Measurements from ENCODE around the gene GRIN2D.
A peak's percentile ranks its signal among the peaks of the same experiment; 100 is the strongest.
"Not testable (repeated sequence)": the region's sequence is repeated elsewhere in the genome, so short reads cannot be mapped to it uniquely, and the experiment has no call there.

GRIN2D gene

DNA sequence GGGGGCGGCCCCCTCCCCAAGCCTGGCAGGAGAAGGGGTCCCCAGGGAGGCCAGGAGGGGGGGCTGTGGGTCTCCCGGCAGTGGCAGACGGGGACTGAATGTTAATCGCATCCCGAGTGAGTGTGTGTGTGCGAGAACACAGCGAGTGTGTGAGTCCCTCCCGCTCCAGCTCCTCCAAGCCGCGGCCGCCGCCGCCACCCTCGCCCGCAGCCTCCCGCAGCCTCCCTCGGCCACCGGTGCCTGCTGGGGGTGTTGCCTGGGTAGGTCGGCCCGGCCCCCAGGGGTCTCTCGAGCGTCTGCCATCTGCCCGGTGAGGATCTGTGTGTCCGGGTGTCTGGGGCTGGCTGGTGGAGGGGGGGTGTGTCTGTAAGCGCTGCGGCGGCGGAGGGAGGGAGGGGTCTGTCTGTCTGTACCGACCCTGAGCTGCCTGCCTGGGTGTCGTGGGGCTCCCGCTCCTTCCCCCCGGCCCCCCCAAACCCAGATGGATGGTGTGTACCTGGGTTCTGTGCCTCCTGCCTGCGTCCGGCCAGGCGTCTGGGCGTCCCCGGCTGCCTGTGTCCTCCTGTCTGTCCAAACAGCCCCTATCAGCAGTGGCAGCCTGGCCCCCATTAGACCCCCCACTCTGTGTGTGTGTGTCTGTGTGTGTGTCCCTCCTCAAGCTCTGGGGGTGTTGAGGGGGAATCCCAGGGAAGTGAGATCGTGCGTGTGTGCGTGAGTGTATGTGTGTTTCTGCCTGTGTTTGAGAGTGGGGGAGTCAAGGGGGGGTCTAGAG is at the start of gene GRIN2D:
Gene GRIN2D (plus strand): TSS at position 110 of the 772 bp plus-strand sequence. CDS start 4,725 bp downstream, outside the sequence.
- DNase-seq, result no peak

DNA sequence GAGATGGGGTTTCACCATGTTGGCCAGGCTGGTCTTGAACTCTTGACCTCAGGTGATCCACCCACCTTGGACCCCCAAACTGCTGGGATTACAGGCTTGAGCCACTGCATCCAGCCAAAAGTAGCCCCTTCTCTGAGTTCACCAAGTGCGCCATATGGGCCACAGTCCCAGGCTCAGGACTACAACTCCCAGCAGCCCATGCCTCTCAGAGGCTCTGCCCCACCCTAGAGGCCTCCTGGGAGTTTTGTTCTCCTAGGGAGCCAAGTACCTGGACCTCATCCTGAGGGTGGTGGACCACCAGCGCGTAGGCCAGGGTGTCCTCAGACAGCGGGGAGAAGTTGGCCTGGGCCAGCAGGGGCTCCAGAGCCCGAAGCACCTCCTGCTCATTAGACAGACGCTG is 48.6 kb upstream of the GRIN2D start:
- no peak for DNase-seq

DNA sequence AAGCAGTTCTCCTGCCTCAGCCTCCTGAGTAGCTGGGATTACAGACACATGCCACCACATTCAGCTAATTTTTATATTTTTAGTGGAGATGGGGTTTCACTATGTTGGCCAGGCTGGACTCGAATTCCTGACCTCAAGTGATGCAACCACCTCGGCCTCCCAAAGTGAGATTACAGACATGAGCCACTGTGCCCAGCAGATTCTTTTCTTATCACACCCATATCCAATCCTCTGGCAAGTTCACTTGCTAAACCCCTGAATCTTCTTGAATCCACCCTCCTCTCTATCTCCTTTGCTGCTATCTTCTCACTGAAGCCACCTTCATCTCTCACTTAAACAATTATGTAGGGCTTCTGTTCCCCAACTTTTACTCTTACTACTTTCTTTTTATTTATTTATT is 47.3 kb upstream of the GRIN2D start:
- DNase-seq, result no peak

DNA sequence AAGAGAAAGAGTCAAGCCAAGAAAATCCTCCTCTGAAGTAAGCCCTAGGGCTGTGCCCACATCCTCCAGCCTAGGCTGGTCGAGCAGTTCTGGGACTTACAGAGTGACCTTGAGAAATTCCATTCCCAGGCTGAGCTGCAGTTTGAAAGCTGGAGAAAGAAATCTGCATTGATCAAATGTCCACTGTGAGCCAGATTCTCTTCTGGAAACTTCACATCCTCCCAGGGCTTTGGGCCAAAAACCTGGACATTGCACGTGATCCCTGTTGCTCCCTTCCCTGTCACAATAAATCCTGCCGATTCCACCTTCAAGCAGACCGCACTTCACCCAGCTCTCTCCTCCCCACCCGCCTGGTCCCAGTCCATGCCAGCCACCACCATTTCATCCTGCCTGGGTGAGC is 45.4 kb upstream of the GRIN2D start:
- DNase-seq, result no peak

DNA sequence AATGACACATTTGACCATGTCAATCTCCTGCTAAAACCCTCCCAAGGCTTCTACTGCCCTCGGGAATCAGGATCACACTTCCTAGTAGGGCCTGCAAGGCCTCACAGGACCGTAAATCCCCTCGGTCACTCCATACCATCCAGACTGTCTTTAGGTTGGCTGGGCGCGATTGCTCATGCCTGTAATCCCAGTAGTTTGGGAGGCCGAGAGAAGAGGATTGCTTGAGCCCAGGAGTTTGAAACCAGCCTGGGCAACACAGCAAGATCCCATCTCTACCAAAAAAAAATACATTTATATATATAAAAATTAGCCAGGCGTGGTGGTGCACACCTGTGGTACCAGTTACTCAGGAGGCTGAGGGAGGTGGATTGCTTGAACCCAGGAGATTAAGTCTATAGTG is 44.7 kb upstream of the GRIN2D start:
- no peak for DNase-seq

DNA sequence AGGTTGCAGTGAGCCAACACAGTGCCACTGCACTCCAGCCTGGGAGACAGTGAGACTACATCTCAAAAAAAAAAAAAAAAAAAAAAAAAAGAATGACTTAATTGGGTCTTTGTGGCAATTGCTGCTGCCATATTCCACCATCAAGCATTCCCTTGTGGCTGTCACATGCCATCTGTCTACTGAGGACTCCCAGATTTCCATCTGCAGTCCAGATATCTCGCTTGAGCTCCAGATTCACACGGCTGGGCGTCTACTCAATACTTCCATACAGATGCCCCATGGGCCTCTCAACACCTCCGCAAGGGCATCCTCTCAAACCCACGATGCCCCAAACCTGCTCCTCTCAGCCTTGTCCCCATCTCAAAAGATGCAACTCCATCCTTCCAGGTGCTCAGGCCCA is 42.6 kb upstream of the GRIN2D start:
- DNase-seq, result no peak

DNA sequence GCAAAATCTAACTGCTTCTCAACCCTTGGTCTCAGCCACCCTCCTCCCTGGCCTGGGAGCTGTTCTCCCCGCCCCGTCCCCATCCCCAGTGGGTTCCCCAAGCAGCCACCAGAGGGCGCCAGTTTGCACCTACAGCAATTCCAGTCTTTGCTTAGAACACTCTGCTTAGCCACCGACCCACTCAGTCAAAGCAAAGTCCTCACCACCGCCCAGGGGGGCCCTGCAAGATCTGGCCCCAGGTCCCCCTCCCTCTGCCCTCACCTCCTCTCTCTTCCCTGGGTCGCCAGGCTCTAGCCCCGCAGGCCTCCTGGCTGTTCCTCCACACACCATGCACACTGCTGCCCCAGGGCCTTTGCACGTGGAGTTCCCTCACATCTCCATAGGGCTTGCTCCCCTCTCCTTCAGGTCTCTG is 42.1 kb upstream of the GRIN2D start:
- no peak for DNase-seq

DNA sequence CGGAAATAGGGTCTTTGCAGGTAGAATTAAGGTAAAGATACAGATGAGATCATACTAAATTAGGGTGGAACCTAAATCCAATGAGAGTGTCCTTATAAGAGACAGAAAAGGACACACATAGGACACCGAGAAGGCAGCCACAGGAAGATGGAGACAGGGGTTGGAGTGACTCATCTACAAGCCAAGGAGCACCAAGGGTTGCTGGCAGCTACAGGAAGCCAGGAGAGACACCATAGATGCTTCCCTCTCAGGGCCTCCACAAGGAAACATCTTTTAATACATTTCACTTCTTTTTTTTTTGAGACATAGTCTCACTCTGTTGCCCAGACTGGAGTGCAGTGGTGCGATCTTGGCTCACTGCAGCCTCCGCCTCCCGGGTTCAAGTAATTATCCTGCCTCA is 39.8 kb upstream of the GRIN2D start:
- DNase-seq, result no peak

DNA sequence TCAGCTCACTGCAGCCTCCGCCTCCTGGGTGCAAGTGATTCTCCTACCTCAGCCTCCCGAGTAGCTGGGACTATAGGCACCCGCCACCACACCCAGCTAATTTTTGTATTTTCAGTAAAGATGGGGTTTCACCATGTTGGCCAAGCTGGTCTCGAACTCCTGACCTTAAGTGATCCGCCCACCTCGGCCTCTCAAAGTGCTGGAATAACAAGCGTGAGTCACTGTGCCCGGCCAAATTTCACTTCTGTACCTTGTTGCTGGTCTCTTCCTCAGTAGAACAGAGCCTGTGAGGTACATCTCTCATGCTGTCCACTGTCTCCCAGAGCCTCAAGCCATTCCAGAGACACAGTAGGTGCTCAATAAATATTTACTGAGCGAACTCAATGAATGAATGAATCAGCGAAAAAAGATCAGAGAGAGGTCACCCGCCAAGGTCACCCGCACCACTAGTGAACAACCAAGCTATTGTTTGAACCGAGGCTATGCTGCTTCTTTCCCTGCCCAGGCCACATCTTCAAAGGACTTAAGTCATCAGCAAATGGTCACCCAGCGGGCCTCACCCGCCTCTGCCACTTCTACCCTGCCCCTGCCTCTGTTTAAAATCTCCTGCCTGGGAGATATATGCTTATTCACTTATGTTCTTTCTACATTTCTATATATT is 39.0 kb upstream of the GRIN2D start:
- no peak for DNase-seq

DNA sequence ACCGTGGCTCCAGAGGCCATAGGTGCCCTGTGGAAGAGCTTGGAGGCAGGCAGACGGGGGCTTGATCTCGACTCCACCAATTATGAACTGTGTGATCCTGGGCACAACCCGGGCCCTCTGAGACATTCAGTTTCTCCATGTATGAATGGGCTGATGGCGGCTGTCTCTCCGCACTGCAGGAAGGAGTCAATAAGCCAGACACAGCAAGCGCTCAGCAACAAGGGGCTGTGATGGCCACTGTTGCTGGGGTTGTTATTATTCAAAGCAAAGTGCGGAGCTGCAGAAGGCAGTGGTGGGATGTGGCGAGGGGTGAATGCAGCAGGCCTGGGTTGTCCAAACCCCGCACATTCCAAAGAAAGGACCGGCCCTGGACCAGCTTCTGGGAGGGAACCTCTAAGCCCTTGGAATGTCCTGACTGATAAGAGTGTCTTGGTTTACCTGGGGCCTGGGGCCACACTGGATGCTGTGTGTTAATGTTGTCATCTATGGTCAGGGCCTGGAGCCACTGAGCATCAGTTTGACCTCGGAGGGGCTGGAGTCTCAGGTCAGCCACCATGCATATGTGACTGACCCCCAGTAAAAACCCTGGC is 38.0 kb upstream of the GRIN2D start:
- DNase-seq, result no peak

DNA sequence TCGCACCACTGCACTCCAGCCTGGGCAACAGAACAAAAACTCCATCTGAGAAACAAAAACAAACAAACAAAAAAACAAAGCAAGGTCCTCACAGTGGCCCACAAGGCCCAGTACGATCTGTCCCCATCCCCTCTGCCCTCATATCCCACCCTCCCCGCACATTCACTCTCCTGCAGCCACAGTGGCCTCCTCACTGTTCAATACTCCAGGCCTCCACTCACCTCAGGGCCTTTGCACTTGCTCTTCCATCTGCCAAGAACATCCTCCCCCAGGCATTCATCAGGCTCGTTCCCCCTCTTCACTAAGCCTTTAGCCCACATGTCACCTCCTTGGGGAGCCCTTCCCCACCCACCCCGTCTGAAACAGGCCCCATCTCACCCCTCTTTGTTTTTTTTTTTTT is 34.3 kb upstream of the GRIN2D start:
- no peak for DNase-seq

DNA sequence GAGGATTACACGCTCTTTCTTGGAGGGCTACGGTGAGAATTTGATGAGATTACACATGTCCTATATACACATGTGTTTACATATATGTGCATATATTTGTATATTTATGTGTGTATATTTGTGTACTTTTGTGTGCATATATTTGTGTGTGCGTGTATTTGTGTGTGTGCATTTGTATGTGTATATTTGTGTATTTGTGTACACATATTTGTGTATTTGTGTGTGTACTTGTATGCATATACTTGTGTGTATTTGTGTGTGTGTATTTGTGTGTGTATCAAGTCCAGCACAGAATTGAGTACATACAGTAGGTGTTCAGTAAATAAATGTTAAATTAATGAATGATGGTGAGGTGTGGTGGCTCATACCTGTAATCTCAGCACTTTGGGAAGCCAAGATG is 31.6 kb upstream of the GRIN2D start:
- DNase-seq, result no peak

DNA sequence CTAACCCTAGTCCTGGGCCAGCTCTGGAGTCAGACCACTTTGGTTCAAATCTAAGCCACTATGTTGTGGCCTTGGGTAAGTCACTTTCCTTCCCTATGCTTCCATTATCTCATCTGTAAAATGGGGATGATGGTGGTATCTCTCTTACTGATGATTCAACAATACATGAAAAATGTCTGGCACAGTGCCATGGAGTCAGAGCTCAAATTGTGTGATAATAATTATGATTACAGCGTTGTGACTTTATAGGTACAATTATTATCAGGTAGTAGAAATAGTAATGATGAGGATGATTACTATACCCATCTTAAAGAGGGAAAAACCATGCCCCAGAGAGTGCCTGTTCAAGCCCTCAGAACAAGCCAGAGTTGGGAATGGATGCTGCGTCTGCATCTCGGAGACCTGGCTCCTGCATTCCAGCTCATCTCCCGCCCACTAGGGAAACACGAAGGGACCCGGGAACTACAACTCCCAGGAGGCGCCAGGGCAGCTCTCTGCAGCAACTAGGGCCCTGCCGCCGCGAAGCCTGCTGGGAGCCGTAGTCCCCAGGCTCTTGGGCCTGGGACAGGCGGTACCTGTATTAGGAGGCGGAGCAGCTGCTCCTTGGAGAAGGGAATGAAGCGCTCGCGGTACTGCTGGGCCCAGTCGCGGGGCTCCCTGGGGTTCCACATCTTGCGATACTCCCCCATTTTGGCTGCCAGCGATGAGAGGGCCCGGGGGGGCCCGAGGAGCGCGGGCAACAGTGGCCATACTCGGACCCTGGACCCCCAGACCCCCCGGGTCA is 30.6 kb upstream of the GRIN2D start:
- peak; percentile 96 for DNase-seq

DNA sequence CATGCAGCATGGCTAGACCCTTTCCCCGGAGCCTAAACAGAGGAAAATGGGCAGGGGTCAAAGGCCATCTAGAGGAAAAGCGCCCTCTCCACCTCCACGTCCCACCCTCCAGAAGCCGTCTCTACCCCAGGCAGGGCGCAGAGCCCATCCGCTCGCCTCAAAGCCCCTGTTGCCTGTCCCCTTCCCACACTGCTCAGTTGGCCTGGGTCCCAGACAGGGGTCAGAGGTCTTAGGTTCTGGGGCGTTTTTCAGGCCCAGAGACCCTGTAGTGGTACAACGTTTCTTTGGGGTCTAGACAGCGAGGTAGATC is 30.0 kb upstream of the GRIN2D start:
- DNase-seq, result no peak

DNA sequence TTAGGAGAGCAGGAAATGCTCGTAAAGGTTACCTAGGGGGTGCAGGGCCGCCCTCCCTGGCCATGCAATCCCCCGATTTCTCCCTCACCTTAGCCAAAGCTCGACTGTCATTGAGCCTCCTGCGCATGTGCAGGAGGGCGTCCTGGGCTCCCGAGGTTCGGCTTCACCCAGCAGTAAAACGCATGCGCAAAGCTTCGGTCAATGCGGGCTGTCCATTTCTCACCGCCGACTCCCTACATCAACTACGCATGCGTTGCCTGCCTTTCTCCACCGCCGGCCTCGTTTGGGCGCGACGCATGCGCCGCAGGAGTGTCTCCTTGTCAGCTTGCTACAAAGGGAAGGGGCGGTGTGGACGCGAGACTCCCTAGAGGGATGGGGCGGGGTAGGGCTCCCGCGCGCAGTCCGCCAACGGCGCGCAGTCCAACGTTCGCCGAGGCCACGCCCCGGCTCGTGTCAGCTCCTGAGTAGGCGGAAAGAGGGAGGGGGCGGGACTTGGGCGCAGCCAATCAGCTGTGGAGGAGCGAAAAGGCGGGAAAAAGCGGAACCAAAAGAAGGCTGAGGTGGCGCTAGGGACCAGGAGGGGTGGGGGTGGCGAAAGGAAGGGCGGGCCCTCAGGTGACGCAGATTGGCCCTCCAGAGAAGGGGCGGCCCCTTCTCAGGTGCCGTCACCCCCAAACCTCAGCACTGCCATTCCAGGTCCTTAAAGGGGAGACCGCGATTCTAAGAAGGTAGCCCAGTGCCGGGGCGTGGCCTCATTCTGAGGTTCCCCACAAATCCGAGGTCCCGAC is 29.5 kb upstream of the GRIN2D start, which contains the start of the genes SYNGR4 and TMEM143:
Gene SYNGR4 (plus strand): TSS at position 558 of the 788 bp plus-strand sequence. CDS start 1,476 bp downstream, outside the sequence.
Gene TMEM143 (minus strand): TSS at position 131 of the 788 bp plus-strand sequence. CDS start 20 bp downstream, at position 111.
- peak; percentile 100 for DNase-seq

DNA sequence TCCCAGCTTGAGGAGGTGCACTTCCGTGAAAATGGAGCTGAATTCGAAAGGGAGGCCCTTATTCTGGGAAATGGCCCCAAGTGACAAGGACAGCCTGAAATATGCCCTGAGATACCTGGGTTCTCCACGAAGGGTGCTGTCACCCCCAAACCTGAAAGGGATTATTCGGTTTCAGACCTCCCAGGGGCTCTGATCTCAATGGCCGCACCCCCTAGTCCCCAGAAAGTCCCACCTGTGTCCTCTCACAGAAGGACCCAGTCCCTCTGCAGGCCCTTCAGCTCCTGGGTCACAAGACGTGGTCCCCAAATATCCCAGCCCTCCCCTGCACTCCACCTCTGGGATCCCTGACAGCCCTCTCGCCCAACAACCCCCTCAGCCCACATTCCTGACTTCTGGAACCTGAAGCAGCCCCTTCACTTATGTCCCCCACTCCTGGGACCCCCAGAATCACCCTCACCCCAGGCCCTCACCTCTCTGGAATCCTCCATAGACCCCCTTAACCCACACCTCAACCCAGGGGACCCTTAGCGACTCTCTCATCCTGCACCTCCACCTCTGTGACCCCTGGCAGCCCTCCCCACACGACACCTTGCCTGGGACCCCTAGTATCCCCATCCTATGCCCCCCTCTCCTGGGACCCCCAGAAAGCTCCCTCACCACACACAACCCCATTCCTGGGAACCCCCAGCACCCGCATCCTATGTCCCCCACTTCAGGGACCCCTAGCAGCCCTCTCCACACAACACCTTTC is 28.7 kb upstream of the GRIN2D start:
- no peak for DNase-seq

DNA sequence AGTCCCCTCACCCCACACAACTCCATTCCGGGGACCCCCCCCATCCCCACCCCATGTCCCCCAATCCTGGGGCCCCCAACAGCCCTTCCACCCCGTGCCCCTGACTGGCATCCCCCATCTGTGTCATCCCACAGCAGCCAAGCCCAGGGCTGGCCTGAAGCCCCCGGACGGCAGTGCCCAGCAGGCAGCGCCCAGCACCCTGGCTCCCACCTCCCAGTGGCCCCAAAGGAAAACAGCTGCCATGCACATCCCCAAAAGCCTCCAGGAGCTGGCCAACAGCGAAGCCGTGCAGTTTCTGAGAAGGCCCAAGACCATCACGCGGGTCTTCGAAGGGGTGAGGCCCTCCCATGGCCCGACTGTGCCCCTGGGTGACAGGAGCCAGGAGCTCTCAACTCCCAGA is 27.9 kb upstream of the GRIN2D start:
- no peak for DNase-seq

DNA sequence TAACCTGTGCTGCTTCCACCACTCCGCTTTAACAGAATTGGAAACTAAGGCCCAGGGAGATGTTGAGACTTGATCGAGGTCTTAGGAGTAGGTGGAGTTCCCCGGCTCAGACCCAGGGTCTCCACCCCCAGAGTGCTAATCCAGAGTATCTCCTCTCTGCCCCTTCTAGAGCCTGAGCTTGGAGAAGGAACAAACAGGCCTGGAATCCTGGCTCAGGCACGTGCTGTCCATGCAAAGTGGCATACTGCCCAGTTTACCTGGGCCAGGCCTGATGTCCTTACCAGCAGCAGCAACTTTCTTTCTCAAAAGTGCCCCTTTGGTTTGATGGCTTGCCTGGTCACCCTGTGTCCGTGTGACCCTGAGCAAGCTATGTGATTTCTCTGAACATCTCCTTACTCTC is 25.6 kb upstream of the GRIN2D start:
- DNase-seq, result no peak

DNA sequence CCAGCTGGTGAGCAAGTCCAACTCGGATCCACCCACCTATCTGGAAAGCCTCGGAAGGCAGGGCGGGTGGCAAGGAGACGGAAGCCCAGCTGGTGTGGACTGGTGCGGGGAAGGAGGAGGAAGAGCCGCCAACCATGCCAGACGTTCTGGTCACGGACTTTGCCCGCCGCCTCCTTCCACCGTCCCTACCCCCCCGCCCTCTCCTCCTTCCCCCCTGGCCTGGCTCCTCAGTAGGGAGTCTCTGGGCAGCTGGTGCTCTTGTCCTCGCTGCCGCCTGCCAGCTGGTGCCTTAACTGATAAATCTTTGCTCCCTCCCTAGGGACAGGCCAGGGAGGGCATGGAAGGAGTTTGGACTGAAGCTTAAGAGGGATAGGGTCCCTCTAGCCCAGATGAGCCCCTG is 24.5 kb upstream of the GRIN2D start:
- DNase-seq, result no peak

DNA sequence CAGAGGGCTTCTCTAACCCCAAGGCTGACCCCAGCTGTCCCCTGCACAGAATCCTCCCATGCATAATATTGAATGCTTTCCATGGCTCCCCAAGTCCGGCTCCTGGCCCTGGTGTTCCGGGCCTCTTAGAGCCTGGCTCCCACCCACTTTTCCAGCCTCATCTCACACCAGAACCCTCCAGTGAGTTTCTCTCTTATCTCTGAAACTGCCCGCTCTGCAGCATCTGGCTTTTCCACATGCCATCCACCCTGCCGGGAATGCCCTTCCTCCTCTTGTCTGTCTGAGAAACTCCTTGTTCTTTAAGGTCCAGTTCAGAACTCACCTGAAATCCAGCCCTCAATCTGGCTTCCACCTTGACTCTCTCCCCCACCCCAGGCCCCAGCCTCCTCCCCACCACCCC is 22.5 kb upstream of the GRIN2D start:
- no peak for DNase-seq

DNA sequence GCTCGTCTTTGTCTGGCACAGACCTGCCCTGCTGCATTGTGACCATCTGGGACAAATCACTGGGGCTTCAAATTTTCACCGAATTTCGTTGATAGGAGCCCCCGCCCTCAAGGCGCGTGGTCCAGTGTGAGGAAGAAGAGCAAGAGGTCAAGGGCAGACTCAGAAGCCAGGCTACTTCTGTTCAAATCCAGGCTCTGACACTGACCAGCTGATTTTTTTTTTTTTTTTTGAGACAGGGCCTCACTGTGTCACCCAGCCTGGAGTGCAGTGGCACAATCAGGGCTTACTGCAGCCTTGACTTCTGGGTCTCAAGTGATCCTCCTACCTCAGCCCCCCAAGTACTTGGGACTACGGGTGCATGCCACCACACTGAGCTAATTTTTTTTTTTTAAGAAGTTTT is 22.1 kb upstream of the GRIN2D start:
- DNase-seq, result no peak

DNA sequence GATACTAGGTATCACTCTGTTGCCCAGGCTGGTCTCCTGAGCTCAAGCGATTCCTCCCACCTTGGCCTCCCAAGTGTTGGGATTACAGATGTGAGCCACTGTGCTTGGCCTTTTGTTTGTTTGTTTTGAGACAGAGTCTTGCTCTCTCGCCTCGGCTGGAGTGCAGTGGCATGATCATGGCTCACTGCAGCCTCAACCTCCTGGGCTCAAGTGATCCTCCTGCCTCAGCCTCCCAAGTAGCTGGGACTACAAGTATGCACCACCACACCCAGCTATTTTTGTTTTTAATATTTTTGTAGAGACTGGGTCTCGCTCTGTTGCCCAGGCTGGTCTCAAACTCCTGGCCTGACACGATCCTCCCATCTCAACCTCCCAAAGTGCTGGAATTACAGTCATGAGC is 21.7 kb upstream of the GRIN2D start:
- not testable (repeated sequence) for DNase-seq
